ENCODE data around the gene TRAK2. TPM values are rescaled to one million over a fixed set of nuclear protein-coding genes. Genes with fewer than 3 reads are reported as not detected.

Gene TRAK2
- total RNA-seq, 1 experiment from 2014 or later: 15.2 TPM

DNA sequence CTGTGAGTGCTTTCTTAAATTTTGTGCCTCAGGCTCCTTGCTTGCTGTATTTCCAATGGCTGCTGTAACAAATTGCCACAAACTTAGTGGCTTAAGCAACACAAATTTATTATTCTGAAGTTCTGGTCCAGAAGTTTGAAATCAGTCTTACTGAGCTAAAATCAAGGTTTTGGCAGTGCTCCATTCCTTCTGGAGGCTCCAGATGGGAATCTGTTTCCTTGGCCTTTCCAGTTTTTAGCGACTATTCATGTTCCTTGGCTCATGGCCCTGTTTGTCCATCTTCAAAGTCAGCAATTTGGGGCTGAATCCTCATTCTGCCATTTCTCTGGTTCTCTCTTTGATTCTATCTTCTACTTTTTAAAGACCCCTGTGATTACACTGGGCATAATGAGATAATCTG lies 32.1 kb upstream of the TRAK2 start:
- Histone ChIP-seq H3K79me2 (ENCODE audit: insufficient read depth, low read length) (no peaks in the 10 kb centered on the region), H2AFZ (ENCODE audit: low read depth, low read length, poor library complexity, severe bottlenecking) (no peak overlapping the region), H3K4me3 (replicated peaks in 1 of 2; ENCODE audit: low read depth in 1 of 2, low read length in 2 of 2) (no peak overlapping the region), H3K9ac (ENCODE audit: low read length) (no peak overlapping the region), H3K4me2 (ENCODE audit: low read length) (no peak overlapping the region), H3K4me1 (ENCODE audit: control insufficient read depth in 1 of 2, insufficient read depth in 2 of 2, low read length in 2 of 2) (no peaks in the 10 kb centered on the region), H3K27me3 (ENCODE audit: insufficient read depth, low read length) (no peaks in the 10 kb centered on the region), H3K36me3 (ENCODE audit: control insufficient read depth in 1 of 2, insufficient read depth in 2 of 2, low read length in 2 of 2) (no peaks in the 10 kb centered on the region), H4K20me1 (ENCODE audit: insufficient read depth) (no peaks in the 10 kb centered on the region), H3K27ac (ENCODE audit: low read depth, low read length) (no peak overlapping the region), H3K9me2 (ENCODE audit: insufficient read depth) (no peaks in the 10 kb centered on the region), H3K9me3 (ENCODE audit: control insufficient read depth in 1 of 2, insufficient read depth in 1 of 2, low read depth in 1 of 2, low read length in 2 of 2) (no peaks in the 10 kb centered on the region)
- ChIA-PET POLR2A (no interaction called here), RAD21 (ENCODE audit: low non-redundant PET in 1 of 2, low total read pairs in 2 of 2, uncharacterized antibody in 2 of 2, unreplicated experiment in 2 of 2) (no interaction called here), CTCF (no interaction called here)
- no peak for ATAC-seq
- no peak for DNase-seq (ENCODE audit: low read depth, low spot score)
- TF ChIP-seq SIN3A (IDR thresholded peaks at IDR 0.05; ENCODE audit: low read depth): no peak
- TF ChIP-seq ZNF274 (IDR thresholded peaks at IDR 0.05; ENCODE audit: low read depth, low read length): no peak
- TF ChIP-seq POLR2AphosphoS5 (IDR thresholded peaks at IDR 0.05; ENCODE audit: low read depth, low read length): no peak
- no peak for TF ChIP-seq SRF (IDR thresholded peaks at IDR 0.05; ENCODE audit: low read depth)
- TF ChIP-seq CEBPB (IDR thresholded peaks at IDR 0.05; ENCODE audit: low read depth): no peak
- TF ChIP-seq EZH2phosphoT487 (IDR thresholded peaks at IDR 0.05; ENCODE audit: borderline replicate concordance): no peak
- TF ChIP-seq ELF1 (IDR thresholded peaks at IDR 0.05; ENCODE audit: borderline replicate concordance, low read depth): no peak
- intact Hi-C loops (cut with micrococcal nuclease): no loop called here
- no TSS peak for BruUV-seq (replicated peaks)

DNA sequence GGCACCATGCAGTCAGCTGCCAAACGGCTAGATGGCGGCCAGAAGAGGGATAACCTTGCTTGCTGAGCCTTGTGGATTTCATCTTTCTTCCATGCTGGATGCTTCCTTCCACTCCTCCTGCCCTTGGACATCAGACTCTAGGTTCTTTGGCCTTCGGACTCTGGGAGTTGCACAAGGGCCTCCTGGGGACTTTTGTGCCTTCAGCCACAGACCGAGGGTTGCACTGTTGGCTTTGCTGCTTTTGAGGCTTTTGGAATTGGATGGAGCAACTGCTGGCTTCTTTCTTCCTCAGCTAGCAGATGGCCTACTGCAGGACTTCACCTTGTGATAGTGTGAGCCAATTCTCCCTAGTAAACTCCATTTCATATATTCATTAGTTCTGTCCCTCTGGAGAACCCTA lies 31.3 kb upstream of the TRAK2 start:
- no peak for DNase-seq (ENCODE audit: low read depth, low spot score)
- no peaks in the 10 kb centered on the region for H3K9me2 ChIP-seq (ENCODE audit: insufficient read depth)
- no peaks in the 10 kb centered on the region for H4K20me1 ChIP-seq (ENCODE audit: insufficient read depth)
- no peak overlapping the region for H3K27ac ChIP-seq (ENCODE audit: low read depth, low read length)
- H2AFZ ChIP-seq (ENCODE audit: low read depth, low read length, poor library complexity, severe bottlenecking): no peak overlapping the region
- H3K4me1 ChIP-seq (ENCODE audit: control insufficient read depth in 1 of 2, insufficient read depth in 2 of 2, low read length in 2 of 2): no peaks in the 10 kb centered on the region
- H3K36me3 ChIP-seq (ENCODE audit: control insufficient read depth in 1 of 2, insufficient read depth in 2 of 2, low read length in 2 of 2): no peaks in the 10 kb centered on the region
- no peak overlapping the region for H3K4me3 ChIP-seq (replicated peaks in 1 of 2; ENCODE audit: low read depth in 1 of 2, low read length in 2 of 2)
- BruUV-seq (replicated peaks): no TSS peak
- H3K9me3 ChIP-seq (ENCODE audit: control insufficient read depth in 1 of 2, insufficient read depth in 1 of 2, low read depth in 1 of 2, low read length in 2 of 2): no peaks in the 10 kb centered on the region
- intact Hi-C loops (cut with micrococcal nuclease): no loop called here
- CTCF ChIA-PET: no interaction called here
- RAD21 ChIA-PET (ENCODE audit: low non-redundant PET in 1 of 2, low total read pairs in 2 of 2, uncharacterized antibody in 2 of 2, unreplicated experiment in 2 of 2): no interaction called here
- H3K27me3 ChIP-seq (ENCODE audit: insufficient read depth, low read length): no peaks in the 10 kb centered on the region
- no peak for ATAC-seq
- H3K9ac ChIP-seq (ENCODE audit: low read length): no peak overlapping the region
- POLR2A ChIA-PET: no interaction called here
- H3K79me2 ChIP-seq (ENCODE audit: insufficient read depth, low read length): no peaks in the 10 kb centered on the region
- H3K4me2 ChIP-seq (ENCODE audit: low read length): no peak overlapping the region
- TF ChIP-seq EZH2phosphoT487 (IDR thresholded peaks at IDR 0.05; ENCODE audit: borderline replicate concordance) (no peak), SP1 (IDR thresholded peaks at IDR 0.05; ENCODE audit: low read depth) (no peak), YY1 (IDR thresholded peaks at IDR 0.05; ENCODE audit: extremely low read depth, insufficient replicate concordance, low read depth, low read length) (no peak), SRF (IDR thresholded peaks at IDR 0.05; ENCODE audit: low read depth) (no peak), JUND (IDR thresholded peaks at IDR 0.05) (no peak), CBX3 (IDR thresholded peaks at IDR 0.05; ENCODE audit: low read depth) (no peak), TCF7L2 (IDR thresholded peaks at IDR 0.05; ENCODE audit: borderline replicate concordance, extremely low read depth, insufficient read depth, insufficient read length) (no peak), RAD21 (IDR thresholded peaks at IDR 0.05; ENCODE audit: low read depth) (no peak), SIN3A (IDR thresholded peaks at IDR 0.05; ENCODE audit: low read depth) (no peak), FOSL1 (IDR thresholded peaks at IDR 0.05; ENCODE audit: low read depth) (no peak), ZNF274 (IDR thresholded peaks at IDR 0.05; ENCODE audit: low read depth, low read length) (no peak), POLR2A (IDR thresholded peaks at IDR 0.05; ENCODE audit: borderline replicate concordance, extremely low read depth, insufficient read depth, insufficient read length) (no peak), CEBPB (IDR thresholded peaks at IDR 0.05; ENCODE audit: low read depth) (no peak), EGR1 (IDR thresholded peaks at IDR 0.05; ENCODE audit: low read depth) (no peak)
- TF ChIP-seq, protein P1, sequence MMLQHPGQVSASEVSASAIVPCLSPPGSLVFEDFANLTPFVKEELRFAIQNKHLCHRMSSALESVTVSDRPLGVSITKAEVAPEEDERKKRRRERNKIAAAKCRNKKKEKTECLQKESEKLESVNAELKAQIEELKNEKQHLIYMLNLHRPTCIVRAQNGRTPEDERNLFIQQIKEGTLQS (IDR thresholded peaks at IDR 0.05): no peak
- TF ChIP-seq, protein P2, sequence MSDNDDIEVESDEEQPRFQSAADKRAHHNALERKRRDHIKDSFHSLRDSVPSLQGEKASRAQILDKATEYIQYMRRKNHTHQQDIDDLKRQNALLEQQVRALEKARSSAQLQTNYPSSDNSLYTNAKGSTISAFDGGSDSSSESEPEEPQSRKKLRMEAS (IDR thresholded peaks at IDR 0.05): no peak
- TF ChIP-seq, protein P3, sequence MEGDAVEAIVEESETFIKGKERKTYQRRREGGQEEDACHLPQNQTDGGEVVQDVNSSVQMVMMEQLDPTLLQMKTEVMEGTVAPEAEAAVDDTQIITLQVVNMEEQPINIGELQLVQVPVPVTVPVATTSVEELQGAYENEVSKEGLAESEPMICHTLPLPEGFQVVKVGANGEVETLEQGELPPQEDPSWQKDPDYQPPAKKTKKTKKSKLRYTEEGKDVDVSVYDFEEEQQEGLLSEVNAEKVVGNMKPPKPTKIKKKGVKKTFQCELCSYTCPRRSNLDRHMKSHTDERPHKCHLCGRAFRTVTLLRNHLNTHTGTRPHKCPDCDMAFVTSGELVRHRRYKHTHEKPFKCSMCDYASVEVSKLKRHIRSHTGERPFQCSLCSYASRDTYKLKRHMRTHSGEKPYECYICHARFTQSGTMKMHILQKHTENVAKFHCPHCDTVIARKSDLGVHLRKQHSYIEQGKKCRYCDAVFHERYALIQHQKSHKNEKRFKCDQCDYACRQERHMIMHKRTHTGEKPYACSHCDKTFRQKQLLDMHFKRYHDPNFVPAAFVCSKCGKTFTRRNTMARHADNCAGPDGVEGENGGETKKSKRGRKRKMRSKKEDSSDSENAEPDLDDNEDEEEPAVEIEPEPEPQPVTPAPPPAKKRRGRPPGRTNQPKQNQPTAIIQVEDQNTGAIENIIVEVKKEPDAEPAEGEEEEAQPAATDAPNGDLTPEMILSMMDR (IDR thresholded peaks at IDR 0.05 in 2 of 3, conservative IDR thresholded peaks at IDR 0.05 in 1 of 3; ENCODE audit: borderline replicate concordance in 1 of 3, insufficient read depth in 1 of 3, low read depth in 2 of 3, low read length in 2 of 3): no peak
